ENCODE measurements around the gene CTIF.
"Not testable (repeated sequence)": the region's sequence is repeated elsewhere in the genome, so short reads cannot be mapped to it uniquely, and the experiment has no call there.

The CTIF gene

GRCh38 chr18:48649231-48649630, 110.4 kb downstream of the CTIF start:
- DNase-seq = no peak

DNA sequence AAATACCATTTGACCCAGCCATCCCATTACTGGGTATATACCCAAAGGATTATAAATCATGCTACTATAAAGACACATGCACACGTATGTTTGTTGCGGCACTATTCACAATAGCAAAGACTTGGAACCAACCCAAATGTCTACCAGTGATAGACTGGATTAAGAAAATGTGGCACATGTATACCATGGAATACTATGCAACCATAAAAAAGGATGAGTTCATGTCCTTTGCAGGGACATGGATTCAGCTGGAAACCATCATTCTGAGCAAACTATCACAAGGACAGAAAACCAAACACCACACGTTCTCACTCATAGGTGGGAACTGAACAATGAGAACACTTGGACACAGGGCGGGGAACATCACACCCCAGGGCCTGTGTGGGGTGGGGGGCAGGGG, 115.8 kb downstream of the CTIF start:
- not testable (repeated sequence) for DNase-seq

- no peak for DNase-seq
These were observed 116.7 kb downstream of the CTIF start for GRCh38 chr18:48655508-48655907.

GRCh38 chr18:48656176-48656575, 117.3 kb downstream of the CTIF start:
- DNase-seq = no peak

GRCh38 chr18:48656582-48656981, 117.8 kb downstream of the CTIF start:
- peak; percentile 17 for DNase-seq

GRCh38 chr18:48657447-48658120, 118.8 kb downstream of the CTIF start:
- DNase-seq = no peak

GRCh38 chr18:48658721-48659120, 119.9 kb downstream of the CTIF start:
- no peak for DNase-seq

- DNase-seq = no peak
These were observed 120.6 kb downstream of the CTIF start for GRCh38 chr18:48659188-48660009.

- no peak for DNase-seq
These were observed 121.8 kb downstream of the CTIF start for GRCh38 chr18:48660346-48661228.

GRCh38 chr18:48661421-48661820, 122.6 kb downstream of the CTIF start:
- no peak for DNase-seq

DNA sequence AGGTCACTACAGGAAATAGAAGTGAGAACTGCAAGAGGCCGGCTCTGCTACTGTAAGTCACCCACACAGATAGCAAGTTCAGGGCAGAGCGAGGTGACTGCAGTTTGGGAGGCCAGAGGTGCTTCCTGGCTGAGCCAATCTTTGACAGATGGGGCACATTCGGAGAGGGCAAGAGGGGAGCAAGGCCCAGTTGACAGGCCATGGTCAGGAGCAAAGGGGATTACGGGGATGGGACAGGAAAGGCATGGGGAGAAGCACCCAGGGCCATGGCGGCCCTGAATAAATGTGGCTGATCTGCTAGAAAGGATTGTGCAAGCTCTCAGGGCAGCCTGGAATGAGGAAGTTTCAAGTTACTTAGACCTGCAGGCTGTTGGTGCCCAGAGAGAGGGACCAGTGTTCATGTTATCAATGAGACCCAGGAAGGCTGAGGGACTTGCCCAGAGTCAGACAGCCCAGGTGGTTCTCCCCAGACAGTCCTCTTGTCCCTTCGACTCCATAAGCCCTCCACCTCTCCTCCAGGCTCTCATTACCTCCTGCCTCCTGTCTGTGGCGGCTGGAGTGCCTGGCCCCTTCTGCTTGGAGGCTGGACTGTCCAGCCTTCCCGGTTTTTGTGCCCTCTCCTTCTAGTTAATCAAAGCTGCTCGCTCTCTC, 123.3 kb downstream of the CTIF start:
- peak; percentile 5 for DNase-seq

DNA sequence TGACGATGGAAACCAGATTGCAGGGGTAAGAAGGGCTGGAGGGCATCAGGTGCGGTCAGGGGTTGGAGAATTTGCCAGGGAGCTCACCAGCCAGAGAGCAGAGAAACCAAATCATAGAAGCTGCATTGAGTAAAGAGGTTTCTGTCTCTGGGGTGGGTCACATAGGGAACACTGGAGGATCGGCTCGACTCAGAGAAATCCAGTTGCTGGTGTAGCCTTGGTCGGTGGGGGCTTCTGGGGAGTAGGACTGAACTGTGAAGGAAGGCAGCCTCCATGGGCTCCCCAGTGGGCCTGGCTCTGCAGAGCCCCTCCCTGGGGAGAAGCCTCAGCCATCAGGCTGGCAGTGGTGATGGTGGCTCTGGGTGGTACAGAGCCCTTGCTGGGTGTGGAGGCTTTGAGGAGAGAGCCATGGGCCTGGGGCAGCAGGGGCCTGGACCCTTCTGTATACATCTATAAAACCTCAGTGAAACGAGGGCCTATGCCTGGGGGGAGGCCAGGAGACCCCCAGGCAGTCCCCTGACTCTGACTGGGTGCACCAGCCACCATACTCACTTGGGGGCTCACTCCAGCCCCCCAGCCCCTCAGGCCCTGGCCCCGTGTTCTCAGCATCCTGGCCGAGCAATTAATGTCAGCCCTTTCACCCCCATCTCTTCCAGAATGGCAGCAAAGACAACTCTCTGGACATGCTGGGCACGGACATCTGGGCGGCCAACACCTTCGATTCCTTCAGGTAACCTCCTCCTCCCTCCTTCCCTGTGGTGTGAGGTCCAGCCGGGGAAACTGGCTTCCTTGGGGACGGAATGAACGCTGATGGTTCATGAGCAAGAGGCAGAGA, 124.5 kb downstream of the CTIF start:
- no peak for DNase-seq

DNA sequence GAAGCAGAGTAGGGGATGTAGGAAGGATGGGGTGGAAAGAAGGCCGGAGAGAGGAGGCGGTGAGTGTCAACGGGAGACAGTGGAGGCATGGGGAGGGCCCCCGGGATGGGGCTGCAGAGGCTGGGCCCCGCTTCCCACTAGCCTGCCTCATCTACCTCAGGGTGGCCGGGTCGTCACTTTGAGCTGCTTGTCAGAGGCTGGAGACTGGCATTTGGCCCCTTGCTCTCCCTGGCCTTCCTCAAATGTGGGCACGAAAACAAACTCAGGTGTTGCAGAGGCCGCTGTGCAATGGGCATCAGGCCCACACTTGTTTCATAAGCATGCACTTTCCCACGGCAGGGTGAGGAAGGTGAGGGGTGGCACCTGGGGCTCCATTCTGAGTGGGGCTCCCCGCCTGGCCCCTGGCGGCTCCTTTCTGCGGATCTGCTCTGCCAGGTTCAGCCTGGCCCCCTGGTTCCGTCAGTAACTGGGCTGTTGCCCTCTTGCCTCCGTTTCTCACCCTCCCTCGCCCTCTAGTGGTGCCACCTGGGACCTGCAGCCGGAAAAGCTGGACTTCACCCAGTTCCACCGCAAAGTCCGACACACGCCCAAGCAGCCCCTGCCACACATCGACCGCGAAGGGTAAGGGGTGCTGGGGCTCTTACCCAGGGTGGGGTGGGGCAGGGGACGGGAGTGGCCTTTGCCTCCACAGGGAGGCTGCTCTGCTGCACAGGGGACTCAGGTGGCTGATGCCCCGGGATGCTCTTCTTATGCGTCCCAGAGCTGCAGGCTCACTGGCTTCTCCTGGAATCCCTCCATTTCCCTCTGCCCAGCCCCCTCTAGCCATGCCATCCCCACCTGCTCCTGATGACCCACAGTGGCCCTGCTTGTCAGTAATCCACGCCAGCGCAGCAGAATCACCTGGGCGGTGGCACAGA, 125.4 kb downstream of the CTIF start:
- peak; percentile 39 for DNase-seq

DNA sequence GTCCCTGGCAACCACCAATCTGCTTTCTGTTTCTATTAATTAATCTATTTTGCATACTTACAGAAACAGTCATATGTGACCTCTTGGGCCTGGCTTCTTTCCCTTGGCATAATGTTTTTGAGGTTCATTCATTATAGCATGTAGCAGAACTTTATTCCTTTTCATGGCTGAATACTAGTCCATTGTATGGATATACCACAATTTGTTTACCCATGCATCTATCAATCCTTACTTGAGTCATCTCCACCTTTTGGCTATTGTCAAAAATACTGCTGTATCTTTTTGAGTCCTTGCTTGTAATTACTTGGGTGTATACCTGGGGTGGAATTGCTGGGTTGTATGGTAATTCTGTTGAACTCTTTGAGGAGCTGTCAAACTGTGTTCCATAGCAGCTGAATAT, 126.8 kb downstream of the CTIF start:
- no peak for DNase-seq

DNA sequence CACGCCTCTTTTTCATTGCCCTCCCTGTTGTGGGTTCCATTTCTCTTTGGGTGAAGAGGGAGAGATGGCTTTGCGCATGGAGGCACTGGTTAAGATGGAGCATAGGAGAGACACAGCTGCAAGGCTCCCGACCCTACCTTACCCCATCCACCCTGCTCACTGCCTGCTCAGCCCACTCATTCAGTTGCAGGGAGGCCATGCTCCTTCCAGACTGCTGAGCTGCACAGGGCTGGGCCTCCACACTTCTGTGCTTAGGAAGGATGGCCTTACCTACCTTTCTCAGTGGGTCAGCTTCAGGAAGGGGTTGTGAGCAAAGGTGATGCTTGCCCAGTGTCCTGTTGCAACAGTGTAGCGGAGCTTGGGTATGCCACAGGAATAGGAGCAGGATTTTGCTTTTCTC, 127.8 kb downstream of the CTIF start:
- DNase-seq = no peak

DNA sequence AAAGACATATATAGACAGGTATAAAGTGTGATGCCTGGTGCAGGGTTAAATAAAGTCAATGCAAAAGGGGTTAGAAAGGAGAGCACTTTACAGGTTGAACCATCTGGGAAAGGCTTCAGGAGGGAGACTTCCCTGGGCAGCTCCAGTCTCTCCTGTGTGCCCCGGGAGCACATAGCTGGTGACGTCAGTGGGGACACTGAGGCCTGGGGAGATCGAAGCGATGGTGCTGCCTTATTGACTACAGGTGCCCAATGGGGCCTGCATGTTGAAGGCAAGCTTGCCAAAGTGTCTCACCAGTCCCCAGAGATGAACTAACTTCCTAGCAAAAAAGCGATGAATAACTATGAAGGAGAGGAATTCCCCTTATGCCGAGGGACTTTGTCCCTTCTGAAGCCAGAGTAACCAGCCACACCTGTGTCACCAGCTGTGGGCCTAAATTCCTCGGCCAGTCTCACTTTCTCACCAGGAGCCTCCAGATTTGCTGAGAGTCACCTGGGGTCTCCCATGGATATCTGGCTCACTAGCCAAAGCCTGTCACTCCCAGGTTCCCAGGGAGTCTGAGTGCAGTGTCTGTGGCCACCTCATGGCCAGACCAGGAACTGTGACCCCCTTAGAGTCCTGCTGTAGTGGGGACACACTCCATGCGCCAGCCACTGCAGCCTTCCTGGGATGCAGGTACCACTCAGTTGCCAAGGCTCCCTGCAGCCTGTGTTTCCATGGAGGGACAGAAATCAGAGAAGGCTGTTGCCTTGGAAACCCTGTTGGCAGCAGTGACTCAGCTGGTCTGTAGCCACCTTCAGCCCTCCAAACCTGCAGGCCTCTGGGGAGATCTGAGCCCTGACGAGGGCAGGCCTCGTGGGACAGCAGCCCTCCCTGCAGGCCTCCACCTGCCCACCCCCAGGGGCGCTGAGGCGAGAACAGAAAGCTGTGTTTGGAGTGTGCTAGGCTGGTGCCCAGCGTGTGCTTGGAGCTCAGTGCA, 128.7 kb downstream of the CTIF start:
- DNase-seq = no peak

DNA sequence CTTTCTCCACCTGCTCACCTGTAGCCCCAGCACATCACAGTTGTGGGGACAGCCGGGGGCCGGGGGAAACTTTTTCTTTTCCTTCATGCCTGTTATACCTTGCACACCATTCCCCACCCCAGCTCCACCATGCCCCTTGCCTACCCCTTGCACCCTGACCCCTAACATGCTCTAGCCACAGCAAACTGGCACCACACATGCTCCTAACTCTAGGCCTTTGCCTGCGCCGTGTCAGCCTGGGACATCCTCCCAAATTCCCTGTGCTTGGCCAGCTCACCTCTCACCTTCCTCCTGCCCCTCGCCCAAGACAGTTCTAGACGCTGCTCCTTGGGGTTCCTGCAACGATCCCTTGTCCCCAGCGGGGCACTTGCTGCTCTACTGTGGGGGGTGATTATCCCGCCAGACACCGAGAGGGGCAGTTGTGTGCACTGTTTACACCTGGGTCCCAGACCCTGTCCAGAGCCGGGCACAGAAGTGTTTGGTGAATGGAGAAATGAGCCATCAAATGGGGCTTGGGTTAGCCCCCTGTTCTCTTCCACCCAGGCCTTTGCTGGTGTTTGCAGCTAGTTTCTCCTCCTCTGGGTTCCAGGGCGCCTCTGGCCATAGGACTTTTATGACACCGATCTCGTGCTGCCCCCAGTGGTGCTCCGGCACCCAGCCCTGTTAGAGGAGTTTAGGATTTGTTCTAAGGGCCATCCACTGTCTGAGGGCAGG, 129.8 kb downstream of the CTIF start:
- DNase-seq = no peak

- DNase-seq = no peak
These were observed 130.4 kb downstream of the CTIF start for GRCh38 chr18:48669180-48669675.
